K562 (cell line): Measurements from ENCODE around the gene COPA. TPM values are rescaled to one million over a fixed set of nuclear protein-coding genes. Genes with fewer than 3 reads are reported as not detected.

Source experiments
- ARHGAP35 ChIP-seq: fragments of 450-650 bp; IDR thresholded peaks from 2 replicates; pipeline ENCODE4 v1.6.1; 2018; ENCODE audit not compliant: partially characterized antibody
- KDM5B ChIP-seq: fragments of 200-600 bp; sonication (generic); IDR thresholded peaks from 2 replicates; pipeline ENCODE4 v1.6.1; 2012; ENCODE audit warnings: low read depth, mild to moderate bottlenecking, moderate library complexity, low read length, control low read depth, inconsistent platforms; ENCODE audit not compliant: insufficient replicate concordance
- POLR2A ChIP-seq: fragments of 450-650 bp; conservative IDR thresholded peaks from 2 replicates; pipeline ENCODE4 v1.6.1; 2016
- SIN3B ChIP-seq: fragments of 450-650 bp; IDR thresholded peaks from 2 replicates; pipeline ENCODE4 v1.6.1; 2017; ENCODE audit warnings: low read depth, mild to moderate bottlenecking, moderate library complexity
- SMAD1 ChIP-seq: fragments of 150-350 bp; IDR thresholded peaks from 2 replicates; pipeline ENCODE4 v1.6.1; 2014; ENCODE audit warnings: low read length, low read depth; ENCODE audit not compliant: partially characterized antibody
- THRAP3 ChIP-seq: fragments of 450-650 bp; IDR thresholded peaks from 2 replicates; pipeline ENCODE4 v1.6.1; 2016; ENCODE audit warnings: mild to moderate bottlenecking, inconsistent platforms, borderline replicate concordance
- ZC3H4 ChIP-seq: sonication (generic); formaldehyde crosslinking; IDR thresholded peaks from 2 replicates; pipeline ENCODE4 v1.9.0; 2021; ENCODE audit warnings: missing genetic modification reagents, borderline replicate concordance
- ZNF311 ChIP-seq: fragments of 250-450 bp; sonication (Bioruptor Pico); IDR thresholded peaks from 2 replicates; pipeline ENCODE4 v1.4.0; 2020; ENCODE audit warnings: mild to moderate bottlenecking, moderate library complexity
- polyA plus RNA-seq, 8 experiments: library from polyadenylated mRNA; depleted of rRNA in 4 of 8; stranded (reverse) in 5 of 8; unstranded in 3 of 8; fragments of >200 nt; fragmentation: Nextera tagmentation in 2 of 8; fragmentation: Illumina TruSeq in 1 of 8; extraction: Ambion mirVana in 2 of 8; extraction: Trizol in 1 of 8; gene quantifications; 2 replicates each; pipeline versions ENCODE4 v1.2.1 to v1.2.3, GENCODE V29; 2011 to 2014; ENCODE audit warnings: inconsistent platforms in 1 of 8, missing spikeins in 1 of 8
- total RNA-seq, 7 experiments: library from RNA; depleted of rRNA in 6 of 7; stranded (reverse); fragments of >200 nt in 6 of 7; fragmentation: Illumina TruSeq in 2 of 7; extraction: Trizol in 2 of 7; gene quantifications; 2 replicates each; pipeline versions ENCODE4 v1.2.1 to v1.2.3, GENCODE V29; 2011 to 2021; ENCODE audit warnings: low replicate concordance in 1 of 7
- TF ChIP-seq, protein P1 (sequence below), 3 experiments: fragments of 200-800 bp in 1 of 3; fragments of 250-450 bp in 1 of 3; fragments of 450-650 bp in 1 of 3; sonication (Bioruptor Pico) in 1 of 3; sonication (Bioruptor generic) in 1 of 3; formaldehyde crosslinking in 1 of 3; IDR thresholded peaks; 2 replicates each; pipeline versions ENCODE4 v1.6.1 to v1.8.0; 2016 to 2022; ENCODE audit warnings: mild to moderate bottlenecking in 2 of 3, missing genetic modification characterization in 2 of 3, missing compliant biosample characterization in 1 of 3, moderate library complexity in 1 of 3
- TF ChIP-seq, protein P2 (sequence below), 2 experiments: fragments of 200-800 bp in 1 of 2; sonication (Bioruptor generic) in 1 of 2; sonication (generic) in 1 of 2; formaldehyde crosslinking in 1 of 2; IDR thresholded peaks in 1 of 2; conservative IDR thresholded peaks in 1 of 2; 2 replicates each; pipeline versions ENCODE4 v1.5.0 to v1.6.1; 2016 to 2020; ENCODE audit warnings: missing compliant biosample characterization in 1 of 2, missing genetic modification characterization in 1 of 2, missing genetic modification reagents in 1 of 2
- TF ChIP-seq, protein P3 (sequence below): sonication (generic); formaldehyde crosslinking; IDR thresholded peaks from 2 replicates; pipeline ENCODE4 v1.8.0; 2022; ENCODE audit warnings: mild to moderate bottlenecking, low read depth, missing genetic modification reagents
- TF ChIP-seq, protein P4 (sequence below), 3 experiments: fragments of 200-800 bp in 1 of 3; sonication (Bioruptor generic) in 1 of 3; sonication (generic) in 1 of 3; formaldehyde crosslinking in 1 of 3; IDR thresholded peaks; 2 replicates each; pipeline versions ENCODE4 v1.6.1 to v1.8.0; 2016 to 2022; ENCODE audit warnings: mild to moderate bottlenecking in 2 of 3, missing compliant biosample characterization in 2 of 3, missing genetic modification characterization in 2 of 3, missing genetic modification reagents in 1 of 3
- TF ChIP-seq, protein P5 (sequence below): fragments of 450-650 bp; IDR thresholded peaks from 2 replicates; pipeline ENCODE4 v1.6.1; 2017; ENCODE audit warnings: antibody characterized with exemption

The COPA gene
- total and polyA plus RNA-seq, 9 of the 15 experiments (the other 6 are each of a cell fraction or from before 2014, with no cell fraction given), result 49.8 to 222 (median 110) TPM

DNA sequence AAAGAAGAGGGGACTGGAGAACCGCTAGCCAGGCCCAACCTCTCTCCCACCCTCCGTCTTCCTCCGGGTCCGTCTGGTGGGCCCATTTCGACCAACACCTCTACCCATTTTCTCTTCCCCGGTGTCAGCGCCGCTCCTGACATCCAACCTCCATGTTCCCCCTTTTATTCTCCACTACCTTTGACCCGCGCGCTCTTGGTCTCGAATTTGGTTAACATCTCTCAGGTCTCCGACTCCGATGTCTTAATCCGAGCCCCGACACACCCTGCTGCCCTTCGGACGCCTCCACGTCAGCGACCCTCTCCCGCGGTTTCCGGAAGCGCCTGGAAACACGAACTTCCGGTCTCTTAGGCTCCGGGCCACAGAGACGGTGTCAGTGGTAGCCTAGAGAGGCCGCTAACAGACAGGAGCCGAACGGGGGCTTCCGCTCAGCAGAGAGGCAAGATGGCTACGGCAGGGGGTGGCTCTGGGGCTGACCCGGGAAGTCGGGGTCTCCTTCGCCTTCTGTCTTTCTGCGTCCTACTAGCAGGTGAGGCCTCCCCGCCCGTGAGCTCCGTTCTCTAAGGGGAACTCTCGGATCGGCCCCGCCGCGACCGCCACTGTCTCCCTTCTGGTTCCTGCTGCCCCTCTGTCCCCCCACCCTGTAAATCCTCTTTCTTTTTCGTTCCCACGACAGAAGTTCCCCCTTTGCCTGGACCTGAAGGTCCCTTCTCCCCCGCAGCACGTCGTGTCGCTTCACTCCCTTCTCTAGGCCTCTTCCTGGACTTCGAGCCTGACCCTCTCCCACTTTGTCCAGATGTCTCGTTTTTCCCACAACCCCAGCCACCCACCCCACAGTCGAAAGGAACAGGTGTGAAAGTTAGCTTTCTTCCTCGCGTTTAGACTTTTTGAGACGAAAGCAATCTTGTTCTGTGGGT, at the start of gene COPA, which contains the start of gene NCSTN (continued):
- TF ChIP-seq, protein P1, sequence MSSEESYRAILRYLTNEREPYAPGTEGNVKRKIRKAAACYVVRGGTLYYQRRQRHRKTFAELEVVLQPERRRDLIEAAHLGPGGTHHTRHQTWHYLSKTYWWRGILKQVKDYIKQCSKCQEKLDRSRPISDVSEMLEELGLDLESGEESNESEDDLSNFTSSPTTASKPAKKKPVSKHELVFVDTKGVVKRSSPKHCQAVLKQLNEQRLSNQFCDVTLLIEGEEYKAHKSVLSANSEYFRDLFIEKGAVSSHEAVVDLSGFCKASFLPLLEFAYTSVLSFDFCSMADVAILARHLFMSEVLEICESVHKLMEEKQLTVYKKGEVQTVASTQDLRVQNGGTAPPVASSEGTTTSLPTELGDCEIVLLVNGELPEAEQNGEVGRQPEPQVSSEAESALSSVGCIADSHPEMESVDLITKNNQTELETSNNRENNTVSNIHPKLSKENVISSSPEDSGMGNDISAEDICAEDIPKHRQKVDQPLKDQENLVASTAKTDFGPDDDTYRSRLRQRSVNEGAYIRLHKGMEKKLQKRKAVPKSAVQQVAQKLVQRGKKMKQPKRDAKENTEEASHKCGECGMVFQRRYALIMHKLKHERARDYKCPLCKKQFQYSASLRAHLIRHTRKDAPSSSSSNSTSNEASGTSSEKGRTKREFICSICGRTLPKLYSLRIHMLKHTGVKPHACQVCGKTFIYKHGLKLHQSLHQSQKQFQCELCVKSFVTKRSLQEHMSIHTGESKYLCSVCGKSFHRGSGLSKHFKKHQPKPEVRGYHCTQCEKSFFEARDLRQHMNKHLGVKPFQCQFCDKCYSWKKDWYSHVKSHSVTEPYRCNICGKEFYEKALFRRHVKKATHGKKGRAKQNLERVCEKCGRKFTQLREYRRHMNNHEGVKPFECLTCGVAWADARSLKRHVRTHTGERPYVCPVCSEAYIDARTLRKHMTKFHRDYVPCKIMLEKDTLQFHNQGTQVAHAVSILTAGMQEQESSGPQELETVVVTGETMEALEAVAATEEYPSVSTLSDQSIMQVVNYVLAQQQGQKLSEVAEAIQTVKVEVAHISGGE (CRISPR knock-in tag; IDR thresholded peaks at IDR 0.05), result peak in 2 of 3 experiments; percentile 86 to 98; a peak in 4 of 6 replicates
- peak; percentile 54 for TF ChIP-seq SMAD1
- TF ChIP-seq KDM5B, result peak; percentile 90
- no peak for TF ChIP-seq ARHGAP35
- no peak for TF ChIP-seq ZC3H4 (CRISPR knock-in tag)
- TF ChIP-seq, protein P2, sequence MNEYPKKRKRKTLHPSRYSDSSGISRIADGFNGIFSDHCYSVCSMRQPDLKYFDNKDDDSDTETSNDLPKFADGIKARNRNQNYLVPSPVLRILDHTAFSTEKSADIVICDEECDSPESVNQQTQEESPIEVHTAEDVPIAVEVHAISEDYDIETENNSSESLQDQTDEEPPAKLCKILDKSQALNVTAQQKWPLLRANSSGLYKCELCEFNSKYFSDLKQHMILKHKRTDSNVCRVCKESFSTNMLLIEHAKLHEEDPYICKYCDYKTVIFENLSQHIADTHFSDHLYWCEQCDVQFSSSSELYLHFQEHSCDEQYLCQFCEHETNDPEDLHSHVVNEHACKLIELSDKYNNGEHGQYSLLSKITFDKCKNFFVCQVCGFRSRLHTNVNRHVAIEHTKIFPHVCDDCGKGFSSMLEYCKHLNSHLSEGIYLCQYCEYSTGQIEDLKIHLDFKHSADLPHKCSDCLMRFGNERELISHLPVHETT (CRISPR knock-in tag; conservative IDR thresholded peaks at IDR 0.05 in 1 of 2, IDR thresholded peaks at IDR 0.05 in 1 of 2), result 0 out of 4 replicates have a peak, but pooled peaks of 1 of the 2 experiments have one; percentile 36
- TF ChIP-seq THRAP3, result no peak
- no peak for TF ChIP-seq ZNF311 (CRISPR knock-in tag)
- TF ChIP-seq, protein P3, sequence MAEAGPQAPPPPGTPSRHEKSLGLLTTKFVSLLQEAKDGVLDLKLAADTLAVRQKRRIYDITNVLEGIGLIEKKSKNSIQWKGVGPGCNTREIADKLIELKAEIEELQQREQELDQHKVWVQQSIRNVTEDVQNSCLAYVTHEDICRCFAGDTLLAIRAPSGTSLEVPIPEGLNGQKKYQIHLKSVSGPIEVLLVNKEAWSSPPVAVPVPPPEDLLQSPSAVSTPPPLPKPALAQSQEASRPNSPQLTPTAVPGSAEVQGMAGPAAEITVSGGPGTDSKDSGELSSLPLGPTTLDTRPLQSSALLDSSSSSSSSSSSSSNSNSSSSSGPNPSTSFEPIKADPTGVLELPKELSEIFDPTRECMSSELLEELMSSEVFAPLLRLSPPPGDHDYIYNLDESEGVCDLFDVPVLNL (CRISPR knock-in tag), result no peak
- TF ChIP-seq, protein P4, sequence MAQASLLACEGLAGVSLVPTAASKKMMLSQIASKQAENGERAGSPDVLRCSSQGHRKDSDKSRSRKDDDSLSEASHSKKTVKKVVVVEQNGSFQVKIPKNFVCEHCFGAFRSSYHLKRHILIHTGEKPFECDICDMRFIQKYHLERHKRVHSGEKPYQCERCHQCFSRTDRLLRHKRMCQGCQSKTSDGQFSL (CRISPR knock-in tag; IDR thresholded peaks at IDR 0.05), result peak; percentile 67; the same call in 1 of the 2 replicates
- TF ChIP-seq, protein P4 (tag; IDR thresholded peaks at IDR 0.05), result peak in 1 of 2 experiments; percentile 60; a peak in 1 of 4 replicates
- TF ChIP-seq POLR2A, result peak; percentile 95
- TF ChIP-seq SIN3B, result peak; percentile 94
- TF ChIP-seq, protein P5, sequence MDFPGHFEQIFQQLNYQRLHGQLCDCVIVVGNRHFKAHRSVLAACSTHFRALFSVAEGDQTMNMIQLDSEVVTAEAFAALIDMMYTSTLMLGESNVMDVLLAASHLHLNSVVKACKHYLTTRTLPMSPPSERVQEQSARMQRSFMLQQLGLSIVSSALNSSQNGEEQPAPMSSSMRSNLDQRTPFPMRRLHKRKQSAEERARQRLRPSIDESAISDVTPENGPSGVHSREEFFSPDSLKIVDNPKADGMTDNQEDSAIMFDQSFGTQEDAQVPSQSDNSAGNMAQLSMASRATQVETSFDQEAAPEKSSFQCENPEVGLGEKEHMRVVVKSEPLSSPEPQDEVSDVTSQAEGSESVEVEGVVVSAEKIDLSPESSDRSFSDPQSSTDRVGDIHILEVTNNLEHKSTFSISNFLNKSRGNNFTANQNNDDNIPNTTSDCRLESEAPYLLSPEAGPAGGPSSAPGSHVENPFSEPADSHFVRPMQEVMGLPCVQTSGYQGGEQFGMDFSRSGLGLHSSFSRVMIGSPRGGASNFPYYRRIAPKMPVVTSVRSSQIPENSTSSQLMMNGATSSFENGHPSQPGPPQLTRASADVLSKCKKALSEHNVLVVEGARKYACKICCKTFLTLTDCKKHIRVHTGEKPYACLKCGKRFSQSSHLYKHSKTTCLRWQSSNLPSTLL, result peak; percentile 64
